Activated CD4-positive, alpha-beta T cell treated with anti-CD3 and anti-CD28 coated beads, Interleukin-2, amount 50 U/mL, for 4 hours (primary cell): ENCODE results near the gene CTDSPL.

Source experiments
- DNase-seq, 2 experiments: peaks; one replicate each; pipeline ENCODE4 v3.0.0-alpha.2; 2020

Gene CTDSPL

DNA sequence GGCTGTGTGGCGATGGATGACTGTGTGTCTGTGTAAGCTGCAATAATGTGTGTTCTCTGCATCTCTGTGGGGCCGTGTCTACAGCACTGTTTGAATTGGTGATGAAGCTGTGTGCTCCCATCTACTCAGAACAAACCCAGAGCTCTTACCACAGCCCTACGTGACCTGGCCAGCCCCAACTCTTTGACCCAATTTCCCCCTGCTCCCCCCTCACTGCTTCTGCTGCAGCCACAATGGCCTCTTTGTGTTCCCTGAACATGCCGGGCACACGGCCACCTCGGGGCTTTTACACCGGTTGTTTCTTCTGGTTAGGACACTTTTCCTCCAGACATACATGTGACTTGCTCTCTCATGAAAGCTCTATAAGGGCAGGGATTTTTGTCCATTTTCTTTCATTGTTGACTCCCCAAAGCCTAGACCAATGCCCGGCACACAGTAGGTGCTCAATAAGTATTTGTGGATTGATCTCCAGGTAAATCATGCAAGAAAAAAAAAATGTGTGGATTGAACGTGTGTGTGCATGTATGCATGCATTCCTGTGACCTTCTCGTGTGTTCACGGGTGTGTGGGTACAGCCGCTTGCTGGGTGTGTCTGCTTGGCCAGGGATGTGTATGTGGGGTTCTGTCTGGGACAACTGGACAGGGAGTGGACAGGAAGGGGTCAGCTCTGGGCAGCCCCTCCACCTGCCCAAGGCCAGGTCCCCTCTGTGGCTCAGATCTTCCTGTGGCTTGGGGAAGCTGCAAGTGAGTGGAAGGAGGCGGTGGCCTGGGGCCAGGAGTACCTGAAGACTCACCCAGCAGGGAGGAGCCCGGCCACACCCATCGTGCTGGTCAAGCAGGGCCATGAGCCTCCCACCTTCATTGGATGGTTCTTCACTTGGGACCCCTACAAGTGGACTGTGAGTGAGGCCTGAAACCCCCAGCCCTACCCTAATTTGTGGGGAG lies 143.7 kb downstream of the CTDSPL start:
- no peak for DNase-seq

DNA sequence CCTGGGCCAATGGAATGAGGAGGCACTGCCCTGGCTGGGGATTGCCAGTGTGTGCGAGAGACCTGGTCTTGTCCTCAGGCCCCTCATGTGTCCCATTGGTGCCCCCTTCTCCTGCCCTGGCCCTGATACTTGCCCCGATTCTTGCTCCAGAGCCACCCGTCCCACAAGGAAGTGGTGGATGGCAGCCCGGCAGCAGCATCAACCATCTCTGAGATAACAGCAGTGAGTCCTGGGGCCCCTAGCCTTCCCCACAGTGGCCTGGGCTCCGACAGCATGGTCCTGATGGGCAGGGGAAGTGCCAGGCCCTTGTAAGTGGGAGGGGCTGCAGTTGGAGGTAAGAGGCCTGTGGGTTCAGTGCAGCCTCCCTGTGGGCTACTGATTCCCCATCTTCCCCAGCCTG lies 144.4 kb downstream of the CTDSPL start:
- no peak for DNase-seq

DNA sequence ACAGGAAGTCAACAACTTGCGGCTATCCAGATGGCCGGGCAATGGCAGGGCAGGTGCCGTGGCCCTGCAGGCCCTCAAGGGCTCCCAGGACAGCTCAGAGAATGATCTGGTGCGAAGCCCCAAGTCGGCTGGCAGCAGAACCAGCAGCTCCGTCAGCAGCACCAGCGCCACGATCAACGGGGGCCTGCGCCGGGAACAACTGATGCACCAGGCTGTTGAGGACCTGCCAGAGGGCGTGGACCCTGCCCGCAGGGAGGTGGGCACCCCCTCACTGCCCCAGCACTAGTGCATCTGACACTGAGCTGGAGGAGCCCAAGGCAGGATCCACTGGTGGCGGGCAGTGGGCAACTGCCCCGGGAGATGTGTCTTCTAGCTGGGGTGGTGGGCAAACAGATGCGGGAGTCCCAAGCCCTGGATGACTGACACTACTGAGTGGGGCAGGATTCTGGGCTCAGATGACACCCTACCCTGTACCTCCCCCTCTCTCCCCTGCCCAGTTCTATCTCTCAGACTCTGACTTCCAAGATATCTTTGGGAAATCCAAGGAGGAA lies 144.8 kb downstream of the CTDSPL start:
- DNase-seq = no peak

DNA sequence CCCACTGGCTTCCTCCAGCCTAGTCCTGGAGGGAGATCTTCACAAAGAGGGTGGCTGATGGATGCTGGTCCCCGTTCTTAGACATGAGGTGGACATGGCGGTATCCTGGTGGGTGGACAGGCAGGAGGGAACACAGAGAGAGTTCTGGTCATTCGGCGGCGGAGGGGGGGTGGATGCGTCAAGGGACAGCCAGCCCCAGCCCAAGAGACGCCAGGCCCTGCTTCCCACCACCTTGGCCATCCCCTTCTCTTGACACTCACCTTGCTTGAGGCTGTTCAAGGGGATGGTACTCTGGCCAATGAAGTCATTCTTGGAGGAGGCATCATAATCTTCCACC lies 146.0 kb downstream of the CTDSPL start:
- no peak for DNase-seq

DNA sequence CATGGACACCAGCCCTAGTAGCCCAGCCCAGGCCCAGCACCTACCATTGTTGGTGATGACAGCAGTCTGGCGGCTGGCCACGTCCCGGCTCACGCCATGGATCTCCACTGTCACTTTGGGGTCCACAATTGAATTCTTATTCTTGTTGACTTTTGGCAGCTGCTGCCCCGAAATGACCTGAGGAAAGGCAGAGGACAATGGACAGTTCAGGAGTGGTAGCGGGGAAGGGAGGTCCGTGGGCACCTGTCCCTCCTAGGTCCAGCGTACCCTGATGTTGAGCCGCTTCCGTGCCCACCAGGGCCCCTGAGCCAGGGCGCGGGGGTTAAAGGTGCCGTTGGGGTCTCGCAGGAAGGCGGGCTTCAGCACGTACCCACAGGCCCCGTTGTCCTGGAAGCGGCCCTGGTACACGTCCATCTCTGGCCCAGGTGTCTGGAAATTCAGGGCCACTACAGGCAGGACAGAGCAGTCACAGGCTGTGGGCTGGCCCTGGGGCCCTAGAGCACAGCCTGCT lies 146.6 kb downstream of the CTDSPL start:
- no peak for DNase-seq

DNA sequence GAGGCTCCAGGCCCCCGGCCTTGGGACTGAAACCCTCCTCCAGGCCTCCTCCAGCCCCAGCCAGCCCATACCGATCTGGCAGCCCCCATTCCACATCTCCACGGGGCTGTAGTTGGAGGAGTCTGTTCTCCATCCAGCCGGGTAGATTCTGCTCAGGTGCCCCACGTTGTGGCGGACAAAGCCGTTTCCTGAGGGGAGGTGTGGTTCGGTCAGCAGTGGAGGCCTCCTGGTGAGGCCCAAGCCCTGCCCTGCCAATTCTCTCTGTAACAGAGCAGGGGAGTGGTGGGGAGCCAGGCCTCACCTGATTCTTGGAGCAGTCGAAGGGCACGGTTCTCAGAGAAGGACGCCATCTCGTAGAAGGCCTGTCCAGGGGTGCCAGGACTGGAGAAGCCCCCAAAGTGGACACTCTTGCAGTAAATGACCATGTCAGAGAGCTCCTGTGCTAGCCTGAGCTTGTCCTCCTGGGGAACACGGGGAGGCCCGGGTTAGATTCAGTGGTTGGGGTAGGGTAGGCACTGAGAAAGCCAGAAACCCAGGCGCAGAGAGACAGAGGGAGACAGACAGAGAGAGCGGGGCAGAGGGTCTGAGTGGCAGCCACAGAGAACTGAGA lies 147.4 kb downstream of the CTDSPL start:
- DNase-seq = no peak

DNA sequence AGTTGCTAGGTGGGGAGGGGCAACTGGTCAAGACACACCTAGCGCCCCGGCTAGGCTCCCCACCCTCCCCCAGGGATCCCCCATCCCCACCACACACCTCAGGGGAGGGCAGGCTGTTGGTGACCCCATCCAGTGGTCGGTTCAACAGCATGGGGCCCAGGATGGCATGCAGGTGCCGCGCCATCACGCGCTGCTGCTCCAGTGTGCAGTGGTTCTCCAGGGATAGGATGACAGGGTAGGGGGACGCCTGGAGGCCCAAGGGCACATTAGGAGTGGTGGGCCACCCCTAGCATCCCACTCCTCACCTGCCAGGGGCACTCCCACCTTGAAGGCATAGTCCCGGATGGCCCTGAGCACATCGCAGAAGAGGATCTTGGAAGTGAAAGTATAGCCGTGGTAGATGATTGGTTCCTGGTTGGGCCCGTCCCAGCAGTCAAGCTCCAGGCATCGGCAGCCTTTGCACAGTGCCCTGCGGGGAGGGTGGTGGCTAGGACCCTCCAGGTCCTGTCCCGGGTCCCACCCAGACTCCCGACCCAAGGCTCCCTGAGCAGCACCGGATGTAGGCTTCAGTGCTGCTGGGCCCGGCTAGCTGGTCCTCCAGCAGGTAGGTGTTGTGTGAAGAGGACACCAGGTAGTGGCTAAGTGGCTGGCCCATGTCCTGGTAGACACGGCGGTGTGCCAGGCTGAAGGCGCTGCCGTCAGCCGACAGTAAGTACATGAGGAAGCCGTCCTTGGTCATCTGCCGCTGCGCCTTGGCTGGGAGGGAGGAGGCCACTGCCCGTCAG lies 148.3 kb downstream of the CTDSPL start:
- DNase-seq = no peak

DNA sequence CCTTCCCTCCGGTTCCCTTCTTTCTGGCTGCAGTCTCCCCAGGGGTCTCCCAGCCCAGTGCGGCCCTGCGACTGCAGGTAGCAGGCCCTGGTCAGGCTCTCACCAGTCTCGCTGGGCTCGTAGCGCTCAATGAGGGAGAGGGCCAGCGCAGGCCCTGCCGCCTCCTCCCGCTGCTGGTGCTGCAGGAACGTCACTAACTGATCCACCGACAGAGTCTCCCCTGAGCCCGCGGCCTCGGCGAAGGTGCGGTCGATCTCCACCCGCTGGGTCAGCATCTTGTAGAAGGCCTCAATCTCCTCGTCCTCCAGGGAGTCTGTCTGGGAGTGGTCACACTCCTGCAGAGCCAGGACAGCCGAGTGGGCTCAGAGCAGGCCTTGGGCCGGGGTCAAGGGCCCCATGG lies 149.4 kb downstream of the CTDSPL start:
- no peak for DNase-seq

DNA sequence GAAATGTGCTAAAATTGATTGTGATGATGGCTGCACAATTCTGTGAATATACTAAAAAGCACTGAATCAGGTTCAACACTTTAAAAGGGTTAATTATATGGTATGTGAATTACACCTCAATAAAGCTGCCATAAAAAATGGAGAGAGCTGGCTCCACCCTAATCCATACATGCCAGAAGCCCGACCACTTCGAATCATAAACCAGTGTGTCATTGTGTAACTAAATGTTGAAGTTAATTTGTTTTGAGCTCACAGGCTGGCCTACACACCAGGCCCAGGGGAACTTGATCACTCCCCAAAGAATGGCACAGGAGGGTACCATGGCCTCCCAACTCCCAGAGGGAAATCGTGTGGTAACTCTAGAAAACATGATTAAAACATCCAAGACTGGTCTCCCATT lies 153.8 kb downstream of the CTDSPL start:
- no peak for DNase-seq

DNA sequence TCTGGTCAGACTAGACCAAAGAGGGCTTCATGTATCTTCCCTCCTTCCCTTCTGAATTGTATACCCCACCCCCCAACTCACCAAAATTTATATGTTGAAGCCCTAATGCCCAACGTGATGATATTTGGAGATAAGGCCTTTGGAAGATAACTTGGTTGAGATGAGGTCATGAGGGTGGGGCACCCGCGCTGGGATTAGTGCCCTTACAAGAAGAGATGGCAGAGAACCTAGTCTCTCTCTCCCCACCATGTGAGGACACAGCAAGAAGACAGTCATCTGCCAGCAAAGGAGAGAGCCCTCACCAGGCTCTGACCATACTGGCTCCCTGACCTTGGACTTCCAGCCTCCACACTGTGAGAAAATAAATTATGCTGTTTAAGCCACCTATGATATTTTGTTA lies 154.3 kb downstream of the CTDSPL start:
- no peak for DNase-seq

DNA sequence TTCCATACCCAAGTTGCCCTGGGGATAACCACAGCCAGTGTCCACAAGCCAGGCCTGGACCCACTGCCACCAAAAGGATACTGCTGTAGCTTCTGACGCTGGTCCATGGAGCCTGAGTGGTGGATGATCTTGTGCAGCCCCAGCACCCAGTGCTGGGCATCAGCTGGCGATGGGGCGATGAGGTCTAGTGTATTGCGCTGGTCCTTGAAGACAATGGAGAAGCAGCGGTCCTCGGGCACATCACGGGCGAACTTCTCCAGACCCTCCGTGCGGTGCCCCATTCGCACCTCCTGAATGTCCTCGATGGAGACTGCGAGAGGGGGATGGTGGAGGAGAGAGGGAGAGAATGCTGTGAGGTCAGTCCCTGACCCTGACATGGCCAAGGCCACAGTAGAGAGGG lies 154.7 kb downstream of the CTDSPL start:
- DNase-seq = no peak

DNA sequence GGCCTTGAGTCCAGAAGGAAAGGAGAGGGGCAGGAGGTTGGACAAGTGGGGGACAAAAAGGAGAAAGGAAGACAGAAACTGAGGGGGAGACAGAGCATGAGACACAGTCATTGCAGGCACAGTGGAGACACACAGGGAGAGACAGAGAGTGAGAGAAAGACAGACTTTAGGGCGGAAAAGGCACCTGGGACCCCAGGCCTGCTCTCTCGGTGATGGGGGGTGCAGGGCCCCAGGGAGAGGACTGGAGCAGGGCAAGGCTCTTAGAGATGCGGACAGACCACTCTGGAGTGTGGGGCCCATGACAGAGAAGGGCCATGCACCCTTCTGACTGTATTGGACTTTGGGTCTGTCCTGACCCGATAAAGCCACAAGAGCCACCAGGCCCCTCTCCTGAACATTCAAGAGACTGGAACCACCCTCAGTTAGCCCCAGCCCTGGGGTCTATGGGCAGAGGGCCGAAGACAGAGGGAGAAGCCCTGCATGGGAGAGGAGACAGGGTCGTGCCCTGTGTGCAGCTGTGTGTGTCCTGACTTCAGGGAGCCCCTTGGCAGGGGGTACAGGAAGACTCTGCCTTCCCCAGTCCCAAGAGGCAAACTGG lies 155.3 kb downstream of the CTDSPL start:
- no peak for DNase-seq

DNA sequence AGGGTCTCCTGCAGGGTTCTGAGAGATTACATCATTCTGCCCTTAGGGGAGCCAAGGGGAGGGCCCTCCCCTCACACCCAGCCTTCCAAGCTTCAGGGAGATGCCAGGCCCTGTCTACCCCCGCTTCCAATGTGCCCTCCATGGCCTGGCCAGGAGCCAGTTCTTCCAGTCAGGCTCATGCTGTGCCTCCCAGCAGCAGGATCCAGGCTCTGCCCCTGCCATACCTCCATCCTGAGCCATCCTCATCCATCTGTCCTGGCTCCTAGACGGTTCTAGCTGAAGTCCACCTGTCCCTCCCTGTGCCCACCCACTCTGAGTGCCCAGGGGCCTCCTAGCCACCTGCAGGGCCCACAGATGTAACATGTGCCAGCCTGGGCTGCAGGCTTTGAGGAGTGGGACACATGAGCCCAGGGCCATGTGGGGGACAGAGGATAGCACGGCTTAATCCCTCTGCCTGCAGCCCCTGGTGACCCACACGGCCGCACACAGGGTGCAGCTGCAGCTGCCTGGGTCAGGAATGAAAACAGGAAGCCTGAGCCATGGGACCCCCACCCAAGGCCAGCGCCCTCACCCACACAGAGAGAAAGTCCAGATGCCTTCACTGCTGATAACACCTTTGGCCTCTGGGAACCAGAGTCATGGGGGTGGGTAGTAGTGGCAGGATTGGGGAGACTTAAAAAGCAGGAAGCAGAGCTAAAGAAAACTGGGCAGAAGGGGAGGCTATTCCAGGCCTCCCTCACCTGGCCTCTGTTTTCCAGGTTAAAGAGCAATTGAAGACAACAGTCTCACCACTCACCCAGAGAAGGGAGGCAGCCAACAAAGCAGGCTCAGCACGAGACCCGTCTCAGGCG lies 156.0 kb downstream of the CTDSPL start:
- DNase-seq = no peak

DNA sequence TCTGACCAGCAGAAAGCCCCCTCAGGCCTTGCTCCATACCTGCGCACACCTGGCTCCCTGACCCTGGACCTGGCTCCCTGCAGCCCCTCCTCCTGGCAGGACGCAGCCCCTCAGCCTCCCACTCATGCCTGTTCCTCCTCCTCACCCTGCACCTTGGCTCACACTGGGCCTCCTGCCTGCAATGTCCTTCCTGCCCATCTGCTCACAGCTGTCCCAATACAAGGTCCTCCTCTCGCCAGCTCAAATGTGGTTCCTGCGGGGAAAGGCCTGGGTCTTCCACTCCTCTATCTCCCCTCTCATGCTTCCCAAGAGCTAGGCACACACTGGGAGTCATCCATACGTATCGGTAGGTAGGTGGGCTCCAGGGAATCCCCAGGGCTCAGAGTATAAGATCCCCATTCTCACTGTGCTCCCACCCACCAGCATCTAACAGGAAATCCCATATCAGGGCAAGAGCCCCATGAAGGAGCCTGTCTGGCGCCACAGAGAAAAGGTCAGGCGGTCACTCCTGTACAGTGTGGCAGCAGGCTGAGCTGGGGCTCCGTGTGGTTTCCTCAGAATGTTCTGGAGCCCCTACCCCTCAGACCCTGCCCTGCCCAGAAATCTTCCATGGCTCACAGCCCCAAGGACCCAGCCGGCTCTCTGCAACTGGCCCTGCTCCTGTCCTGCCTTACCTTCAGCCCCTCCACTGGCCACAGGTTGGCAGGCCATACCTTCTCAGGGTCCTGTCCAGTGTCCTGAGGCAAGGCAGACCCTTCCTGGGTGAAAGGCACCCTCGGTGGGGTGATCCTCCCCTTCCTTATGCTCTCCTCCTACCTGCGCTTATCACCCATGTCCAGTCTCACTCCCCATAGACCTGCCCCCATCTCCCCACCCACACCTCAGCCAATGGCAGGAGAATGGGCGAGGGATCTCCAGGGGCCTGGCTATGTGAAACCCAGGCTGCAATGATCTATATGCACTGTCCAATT lies 156.9 kb downstream of the CTDSPL start:
- no peak for DNase-seq

DNA sequence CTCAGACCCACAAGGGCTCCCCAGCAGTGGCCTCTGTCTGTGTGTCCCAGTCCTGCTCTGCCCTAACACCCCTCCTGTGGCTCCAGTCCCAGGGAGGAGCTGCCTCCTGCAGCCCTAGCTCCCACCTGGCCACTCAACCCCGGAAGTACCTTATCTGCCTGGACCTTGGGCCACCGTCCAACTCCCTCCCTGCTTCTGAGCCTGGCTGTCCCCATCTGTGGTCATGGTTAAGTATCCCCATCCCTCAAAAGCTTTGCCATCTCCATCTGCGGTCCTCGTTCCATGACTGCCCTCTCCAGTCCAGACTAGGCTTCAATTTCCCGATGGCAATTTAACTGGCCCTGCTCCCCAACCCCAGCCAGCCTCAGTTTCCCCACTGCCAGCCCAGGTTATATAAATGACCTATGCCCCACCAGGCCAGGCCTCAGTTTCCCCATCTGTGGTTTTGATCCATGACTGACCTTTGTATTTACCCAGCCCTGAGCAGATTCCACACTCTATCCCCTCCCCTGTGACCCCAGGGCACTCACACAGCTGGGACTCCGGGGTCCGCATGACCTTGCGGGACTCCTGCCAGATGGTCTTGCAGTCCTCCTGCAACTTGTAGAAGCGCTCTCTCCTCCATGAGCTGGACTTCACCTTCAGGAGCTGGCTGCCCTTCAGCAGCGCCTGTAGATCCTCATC lies 158.1 kb downstream of the CTDSPL start:
- DNase-seq = no peak

DNA sequence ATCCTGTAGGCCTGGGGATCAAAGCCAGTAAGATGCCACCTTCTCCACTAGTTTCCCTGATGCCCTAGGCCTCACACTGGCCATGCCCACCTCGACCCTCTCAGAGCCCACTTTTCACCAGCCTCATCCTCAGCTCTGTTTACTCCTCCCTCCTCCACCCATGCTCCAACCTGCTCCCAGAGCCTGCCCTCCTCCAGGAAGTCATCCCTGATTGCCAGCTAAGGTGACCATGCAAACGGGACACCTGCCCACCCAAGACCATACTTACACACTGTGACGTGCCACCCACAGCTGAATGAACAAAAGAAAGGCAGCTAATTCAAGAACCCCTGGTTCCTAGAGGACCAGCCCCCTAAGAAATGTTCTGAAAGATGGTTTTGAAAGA lies 158.7 kb downstream of the CTDSPL start:
- no peak for DNase-seq

DNA sequence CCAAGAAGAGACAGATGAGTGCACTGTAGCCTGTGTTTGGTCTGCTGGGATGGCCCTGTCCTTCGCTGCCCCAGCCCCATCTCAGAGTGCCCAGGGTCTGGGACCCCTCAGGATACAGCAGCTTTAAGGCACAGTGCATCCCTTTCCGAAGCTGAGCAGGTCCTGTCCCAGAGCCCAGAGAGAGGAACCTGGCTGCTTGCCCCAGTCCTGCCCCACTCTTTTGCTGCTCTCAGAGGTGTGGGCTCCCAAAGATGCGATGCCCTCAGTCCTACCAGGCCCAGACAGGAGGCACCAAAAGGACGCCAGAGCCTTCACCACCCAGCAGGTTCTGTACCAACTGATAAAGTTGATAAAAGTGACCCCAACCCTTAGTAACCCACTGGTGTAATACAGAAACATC lies 159.5 kb downstream of the CTDSPL start:
- no peak for DNase-seq

DNA sequence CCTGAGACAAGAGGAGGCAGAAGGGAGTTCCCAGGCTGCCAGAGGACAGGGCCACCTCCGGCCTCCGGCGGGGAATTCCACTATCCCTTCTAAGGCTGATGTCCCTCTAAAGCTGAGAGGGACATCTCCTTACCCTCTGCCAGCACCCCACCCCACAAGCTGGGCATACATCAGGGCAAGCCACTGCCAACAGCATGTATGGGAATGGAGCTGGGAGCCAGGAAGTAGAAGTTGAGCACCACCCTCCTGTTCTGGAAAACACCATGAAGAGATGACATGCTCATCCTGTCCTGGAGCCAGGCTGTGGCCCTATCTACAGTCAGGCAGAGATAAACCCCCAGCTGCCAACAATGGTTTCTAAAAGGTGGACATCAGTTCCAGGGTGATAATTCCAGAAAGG lies 160.6 kb downstream of the CTDSPL start:
- no peak for DNase-seq

DNA sequence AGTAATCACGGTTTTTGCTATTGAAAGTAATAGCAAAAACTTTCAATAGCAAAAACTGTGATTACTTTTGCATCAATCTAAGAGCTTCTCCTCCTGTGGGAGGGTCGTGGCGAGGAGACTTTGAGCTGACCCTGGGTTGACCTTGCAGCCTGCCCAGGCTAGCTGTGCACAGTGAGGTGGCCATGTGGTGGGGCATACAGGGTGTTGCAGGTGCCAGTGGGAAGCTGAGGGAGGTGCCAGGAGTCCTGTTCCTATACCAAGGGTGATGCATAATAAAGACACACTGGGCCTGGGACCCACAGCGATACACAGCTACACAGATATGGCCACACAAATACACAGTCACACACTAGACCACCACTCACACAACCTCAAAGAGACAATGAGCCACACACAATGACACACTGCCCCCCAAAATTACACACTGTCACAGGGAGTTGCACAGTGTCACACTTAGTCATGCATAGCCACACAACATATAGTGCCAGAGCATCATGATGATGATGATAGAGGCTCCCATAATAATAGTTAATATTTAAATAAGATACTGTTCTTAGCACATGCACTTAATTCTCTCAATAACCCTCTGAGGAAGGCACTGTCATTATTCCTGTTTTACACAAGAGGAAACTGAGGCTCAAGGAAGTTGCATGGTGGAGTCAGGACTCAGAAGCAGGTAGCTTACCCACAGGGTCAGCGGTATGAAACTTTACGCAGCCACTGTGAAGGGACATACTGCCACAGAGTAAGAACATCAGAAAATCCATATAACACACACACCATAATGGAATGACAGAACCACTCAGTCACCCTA lies 161.4 kb downstream of the CTDSPL start:
- DNase-seq = no peak
